Posterior vena cava (tissue), 2 donors: ENCODE data around the gene CDKN2D. TPM values are rescaled to one million over a fixed set of nuclear protein-coding genes. Genes with fewer than 3 reads are reported as not detected.

Experiments
- microRNA-seq, 2 donors: library from miRNA; unstranded; fragments of <30 nt; microRNA quantifications; one replicate each; pipeline ENCODE4 v1.2.0, GENCODE V29; 2020 to 2021; ENCODE audit warnings: borderline microRNAs expressed in 2 of 2
- total RNA-seq, 2 donors: library from RNA; stranded (reverse); fragmentation: NEBNext Ultra II Directional; extraction: Animal tissue kit (Norgen Biotek cat#: 25700); gene quantifications; one replicate each; pipeline ENCODE4 v1.2.1, GENCODE V29; 2021
- donor health status: DM: yes; HTN: yes; CAD: no.
- donor health status: DM: yes; HTN: yes; CAD: no.

The CDKN2D gene
- total RNA-seq, 2 donors from 2014 or later = 8.1 to 15.0 TPM

Small RNA genes within 50 kb of the gene (microRNA-seq; reads per million reads assigned to microRNA genes)
- gene MIR1238 = 0 reads per million in 2 donors

Other genes starting within 250 kb of the CDKN2D start
- gene RAVER1, start 235.4 kb downstream of the CDKN2D start, total RNA-seq = 10 to 100 TPM; 17.5 to 19.0 TPM
- gene ICAM3, start 229.4 kb downstream of the CDKN2D start, total RNA-seq = 10 to 100 TPM in 1 of 2 donors, 1 to 10 TPM in 1; 7.9 to 10.6 TPM
- 10 to 100 TPM; 67.1 to 69.3 TPM for gene TYK2, start 188.4 kb downstream of the CDKN2D start, total RNA-seq
- 100 to 1,000 TPM; 106 to 109 TPM for gene CDC37, start 165.4 kb downstream of the CDKN2D start, total RNA-seq
- gene PDE4A, start 148.4 kb downstream of the CDKN2D start, total RNA-seq = 10 to 100 TPM; 10.9 to 12.8 TPM
- gene KEAP1, start 65.6 kb downstream of the CDKN2D start, total RNA-seq = 10 to 100 TPM; 37.4 to 48.1 TPM
- not detected for gene S1PR5, start 51.5 kb downstream of the CDKN2D start, total RNA-seq
- 10 to 100 TPM; 14.2 to 14.8 TPM for gene ATG4D, start 25.1 kb downstream of the CDKN2D start, total RNA-seq
- 10 to 100 TPM; 15.1 to 16.5 TPM for gene KRI1, start 3.0 kb downstream of the CDKN2D start, total RNA-seq
- not detected for gene AP1M2, start 18.3 kb upstream of the CDKN2D start, total RNA-seq
- gene SLC44A2, start 56.6 kb upstream of the CDKN2D start, total RNA-seq = 100 to 1,000 TPM in 1 of 2 donors, 10 to 100 TPM in 1; 72.2 to 108 TPM
- 100 to 1,000 TPM; 139 to 154 TPM for gene ILF3, start 85.4 kb upstream of the CDKN2D start, total RNA-seq
- gene QTRT1, start 132.5 kb upstream of the CDKN2D start, total RNA-seq = 10 to 100 TPM; 24.9 to 27.6 TPM
- gene DNM2, start 149.1 kb upstream of the CDKN2D start, total RNA-seq = 100 to 1,000 TPM in 1 of 2 donors, 10 to 100 TPM in 1; 94.9 to 107 TPM